ENCODE measurements around the gene CD28. TPM values are rescaled to one million over a fixed set of nuclear protein-coding genes. Genes with fewer than 3 reads are reported as not detected.

CD28 gene
- total RNA-seq, 1 experiment from 2014 or later: not detected

- intact Hi-C loops (cut with micrococcal nuclease): no loop called here
- H3K36me3 Mint-ChIP-seq (ENCODE audit: insufficient read depth, unreplicated experiment): no peaks in the 10 kb centered on the region
- CTCF ChIA-PET: interaction anchor here (0.9 to 1.3 kb wide), 3 partner anchors 9 to 27 kb away, joined by 3 to 5 read pairs (median 4); no protein-coding TSS in a partner anchor
- peak; percentile 91 for DNase-seq (ENCODE audit: unreplicated experiment)
- peak overlapping the region; percentile 16 for H3K4me3 Mint-ChIP-seq (ENCODE audit: unreplicated experiment)
- peaks cover 24% of the 10 kb centered on the region for H3K9me3 Mint-ChIP-seq (ENCODE audit: unreplicated experiment)
- peaks cover 29% of the 10 kb centered on the region for H3K4me1 Mint-ChIP-seq (ENCODE audit: insufficient read depth, unreplicated experiment)
- TF ChIP-seq CTCF (IDR thresholded peaks at IDR 0.05; ENCODE audit: unreplicated experiment): no peak
- POLR2A ChIA-PET: interaction anchor here (0.6 to 1.6 kb wide), 9 partner anchors 9 to 225 kb away, joined by 3 to 5 read pairs (median 4); no protein-coding TSS in a partner anchor
- BruUV-seq (replicated peaks): no TSS peak
- H3K27me3 Mint-ChIP-seq (ENCODE audit: insufficient read depth, unreplicated experiment): no peaks in the 10 kb centered on the region
- H3K27ac Mint-ChIP-seq (ENCODE audit: low read depth, unreplicated experiment): peak overlapping the region; percentile 93
Observed at GRCh38 chr2:203758841-203759689, 52.6 kb downstream of the CD28 start.

GRCh38 chr2:203759690-203760365 is 53.4 kb downstream of the CD28 start:
- peak overlapping the region; percentile 16 for H3K4me3 Mint-ChIP-seq (ENCODE audit: unreplicated experiment)
- ChIA-PET CTCF (interaction anchor here (0.6 to 0.9 kb wide), 2 partner anchors 28 to 268 kb away, joined by 3 to 4 read pairs; no protein-coding TSS in a partner anchor), POLR2A (interaction anchor here (0.6 to 1.6 kb wide), 7 partner anchors 9 to 263 kb away, joined by 3 to 5 read pairs (median 4); no protein-coding TSS in a partner anchor)
- peaks cover 29% of the 10 kb centered on the region for H3K4me1 Mint-ChIP-seq (ENCODE audit: insufficient read depth, unreplicated experiment)
- TF ChIP-seq CTCF (IDR thresholded peaks at IDR 0.05; ENCODE audit: unreplicated experiment): no peak
- no peaks in the 10 kb centered on the region for H3K36me3 Mint-ChIP-seq (ENCODE audit: insufficient read depth, unreplicated experiment)
- peak; percentile 87 for DNase-seq (ENCODE audit: unreplicated experiment)
- intact Hi-C loops (cut with micrococcal nuclease): no loop called here
- peak overlapping the region; percentile 93 for H3K27ac Mint-ChIP-seq (ENCODE audit: low read depth, unreplicated experiment)
- H3K27me3 Mint-ChIP-seq (ENCODE audit: insufficient read depth, unreplicated experiment): no peaks in the 10 kb centered on the region
- no TSS peak for BruUV-seq (replicated peaks)
- peaks cover 22% of the 10 kb centered on the region for H3K9me3 Mint-ChIP-seq (ENCODE audit: unreplicated experiment)

- POLR2A ChIA-PET: interaction anchor here (0.5 to 0.9 kb wide), 2 partner anchors 17 to 22 kb away, joined by 3 read pairs; no protein-coding TSS in a partner anchor
- peaks cover 11% of the 10 kb centered on the region for H3K9me3 Mint-ChIP-seq (ENCODE audit: unreplicated experiment)
- H3K4me1 Mint-ChIP-seq (ENCODE audit: insufficient read depth, unreplicated experiment): peaks cover 29% of the 10 kb centered on the region
- BruUV-seq (replicated peaks): no TSS peak
- no peak overlapping the region for H3K27ac Mint-ChIP-seq (ENCODE audit: low read depth, unreplicated experiment)
- intact Hi-C loops (cut with micrococcal nuclease): no loop called here
- no peak overlapping the region for H3K4me3 Mint-ChIP-seq (ENCODE audit: unreplicated experiment)
- no peaks in the 10 kb centered on the region for H3K27me3 Mint-ChIP-seq (ENCODE audit: insufficient read depth, unreplicated experiment)
- CTCF ChIA-PET: interaction anchor here (1.5 kb wide), 1 partner anchor 13 kb away, joined by 3 read pairs; no protein-coding TSS in a partner anchor
- TF ChIP-seq CTCF (IDR thresholded peaks at IDR 0.05; ENCODE audit: unreplicated experiment): no peak
- no peak for DNase-seq (ENCODE audit: unreplicated experiment)
- H3K36me3 Mint-ChIP-seq (ENCODE audit: insufficient read depth, unreplicated experiment): no peaks in the 10 kb centered on the region
Observed at GRCh38 chr2:203761121-203761520, 54.7 kb downstream of the CD28 start.
